Naive thymus-derived CD4-positive, alpha-beta T cell (primary cell): ENCODE measurements around the gene MRPS12. TPM values are rescaled to one million over a fixed set of nuclear protein-coding genes. Genes with fewer than 3 reads are reported as not detected.

Experiments used
- ATAC-seq: fragments of 150-1000 bp; cut with Tn5 transposase; 2 replicates; pipeline ENCODE4 v1.10.0; 2021; ENCODE audit warnings: mild to moderate bottlenecking, moderate library complexity
- CTCF ChIA-PET: fragments of 350-600 bp; sonication (Branson Sonifier 250); formaldehyde crosslinking; loops from one replicate; lab custom pipeline; 2021; ENCODE audit warnings: antibody characterized with exemption; lab: Charles Lee
- POLR2A ChIA-PET: fragments of 350-600 bp; sonication (Branson Sonifier 250); formaldehyde crosslinking; loops from one replicate; lab custom pipeline; 2021; ENCODE audit warnings: antibody characterized with exemption, inconsistent platforms; lab: Charles Lee
- DNase-seq, 9 donors: peaks; one replicate each; pipeline versions ENCODE4 v3.0.0 to v3.0.0-alpha.2; 2020 to 2022; ENCODE audit warnings: mixed read lengths in 1 of 9
- H3K27ac ChIP-seq: one replicate; pipeline ENCODE4 v1.7.0; 2013; ENCODE audit warnings: mild to moderate bottlenecking, low read depth, low read length, moderate library complexity
- H3K27me3 ChIP-seq, 2 donors: one replicate each; pipeline ENCODE4 v1.7.0; 2013; ENCODE audit warnings: low read length in 2 of 2, mild to moderate bottlenecking in 2 of 2, moderate library complexity in 2 of 2; ENCODE audit not compliant: control insufficient read depth in 2 of 2, insufficient read depth in 2 of 2
- H3K36me3 ChIP-seq, 3 experiments: 1 replicate in 2 of 3; 2 replicates in 1 of 3; pipeline ENCODE4 v1.7.0; 2013; ENCODE audit warnings: low read length in 3 of 3, mild to moderate bottlenecking in 3 of 3, moderate library complexity in 1 of 3; ENCODE audit not compliant: insufficient read depth in 3 of 3, control insufficient read depth in 2 of 3
- H3K4me1 ChIP-seq, 2 donors: one replicate each; pipeline ENCODE4 v1.7.0; 2013; ENCODE audit warnings: low read length in 2 of 2, mild to moderate bottlenecking in 2 of 2, moderate library complexity in 1 of 2; ENCODE audit not compliant: control insufficient read depth in 2 of 2, insufficient read depth in 2 of 2
- H3K4me3 ChIP-seq: 2 replicates; pipeline ENCODE4 v1.7.0; 2013; ENCODE audit warnings: mild to moderate bottlenecking, low read length
- H3K9me3 ChIP-seq, 3 experiments: 1 replicate in 2 of 3; 2 replicates in 1 of 3; pipeline ENCODE4 v1.7.0; 2013; ENCODE audit warnings: low read length in 3 of 3; ENCODE audit not compliant: control insufficient read depth in 2 of 3
- H3K27ac Mint-ChIP-seq, 9 donors: one replicate each; pipeline ENCODE4 v1.8.0; 2020 to 2022; ENCODE audit warnings: mixed read lengths in 9 of 9, mild to moderate bottlenecking in 8 of 9, moderate library complexity in 5 of 9, inconsistent platforms in 2 of 9
- H3K27me3 Mint-ChIP-seq, 5 donors: one replicate each; pipeline ENCODE4 v1.8.0; 2021 to 2022; ENCODE audit warnings: mixed read lengths in 5 of 5, mild to moderate bottlenecking in 1 of 5
- H3K36me3 Mint-ChIP-seq, 5 donors: one replicate each; pipeline ENCODE4 v1.8.0; 2020 to 2022; ENCODE audit warnings: mixed read lengths in 5 of 5, mild to moderate bottlenecking in 3 of 5, inconsistent platforms in 1 of 5
- H3K4me1 Mint-ChIP-seq, 7 donors: one replicate each; pipeline ENCODE4 v1.8.0; 2020 to 2022; ENCODE audit warnings: mixed read lengths in 7 of 7, mild to moderate bottlenecking in 3 of 7, inconsistent platforms in 1 of 7
- H3K4me3 Mint-ChIP-seq, 10 donors: one replicate each; pipeline ENCODE4 v1.8.0; 2020 to 2022; ENCODE audit warnings: mild to moderate bottlenecking in 10 of 10, mixed read lengths in 10 of 10, moderate library complexity in 6 of 10, inconsistent platforms in 2 of 10
- H3K9me3 Mint-ChIP-seq, 11 donors: one replicate each; pipeline ENCODE4 v1.8.0; 2020 to 2022; ENCODE audit warnings: mixed read lengths in 11 of 11, mild to moderate bottlenecking in 4 of 11, inconsistent platforms in 1 of 11, moderate library complexity in 1 of 11
- intact Hi-C, 2 donors: fragments of 100-400 bp; cut with micrococcal nuclease; formaldehyde crosslinking; loops; one replicate each; pipeline ENCODE4 v1.15.1; 2023
- polyA plus RNA-seq, 2 donors: library from polyadenylated mRNA; unstranded; fragments of 300-500 nt; fragmentation: Illumina TruSeq; gene quantifications; one replicate each; pipeline ENCODE4 v1.2.3, GENCODE V29; 2021
- total RNA-seq, 6 experiments: library from RNA in 5 of 6; stranded (reverse) in 5 of 6; gene quantifications; 1 replicate in 5 of 6; 2 replicates in 1 of 6; pipeline ENCODE4 v1.2.3 and lab custom pipeline; 2021 to 2026

The MRPS12 gene
- total and polyA plus RNA-seq, 7 experiments from 2014 or later = 14.0 to 93.4 (median 23.3) TPM

DNA sequence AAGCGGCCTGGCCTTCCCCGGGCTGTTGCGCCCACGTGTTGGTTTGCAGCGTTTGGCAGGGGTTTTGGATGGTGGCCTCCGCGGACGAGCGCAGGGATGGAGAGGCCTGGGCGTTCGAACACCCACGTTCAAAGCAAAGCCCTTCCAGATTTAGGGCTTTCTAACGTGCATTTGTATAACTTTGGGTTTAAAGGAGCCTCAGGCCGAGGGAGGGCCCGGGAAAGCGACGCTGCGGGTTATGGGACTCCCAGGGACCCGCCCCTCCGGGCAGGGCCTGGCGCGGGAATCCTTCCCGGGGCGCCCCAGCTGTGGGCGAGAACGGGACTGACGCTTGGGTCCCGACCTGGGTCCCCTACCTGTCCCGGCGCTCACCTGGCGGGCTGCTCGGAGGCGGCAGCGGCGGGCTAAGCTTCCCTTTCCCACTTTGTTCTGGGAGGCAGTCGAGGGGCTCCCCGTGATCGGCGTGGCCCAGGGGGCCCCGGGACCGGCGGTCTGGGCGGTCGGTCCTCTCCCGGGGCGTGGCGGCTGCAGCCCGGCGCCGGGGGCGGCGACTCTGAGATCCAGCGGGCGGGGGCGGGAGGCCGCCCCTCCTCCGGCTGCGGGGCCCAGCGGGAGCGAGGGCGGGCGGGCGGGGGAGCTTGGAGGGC is 44.6 kb downstream of the MRPS12 start, which contains the start of gene FBXO17:
TSS of gene FBXO17 (minus strand) at position 529 of the 647 bp plus-strand sequence. CDS start 25,423 bp downstream, outside the sequence.
- peak in 2 of 9 donors; percentile 7 to 22 for DNase-seq
- Histone ChIP-seq H3K27me3 (no peaks in the 10 kb centered on the region), H3K36me3 (no peaks in the 10 kb centered on the region), H3K27ac (no peak within 1 kb of the TSS), H3K4me3 (no peak within 1 kb of the TSS), H3K9me3 (no peaks in the 10 kb centered on the region), H3K4me1 (no peaks in the 10 kb centered on the region)
- Mint-ChIP-seq H3K4me1 (peaks cover 6 to 24% (median 12%) of the 10 kb centered on the region in 7 donors), H3K36me3 (peaks cover 0 to 7% (median 0%) of the 10 kb centered on the region in 5 donors), H3K4me3 (peak within 1 kb of the TSS in 9 of 10 donors; percentile 2 to 76 (median 52)), H3K27me3 (peaks cover 29 to 42% (median 39%) of the 10 kb centered on the region in 5 donors), H3K27ac (peak within 1 kb of the TSS in 1 of 9 donors; percentile 65), H3K9me3 (peaks cover 0 to 4% (median under 1%) of the 10 kb centered on the region in 11 donors)
- ChIA-PET POLR2A (no interaction called here), CTCF (no interaction called here)
- ATAC-seq = no peak
- intact Hi-C loops = no loop called here

DNA sequence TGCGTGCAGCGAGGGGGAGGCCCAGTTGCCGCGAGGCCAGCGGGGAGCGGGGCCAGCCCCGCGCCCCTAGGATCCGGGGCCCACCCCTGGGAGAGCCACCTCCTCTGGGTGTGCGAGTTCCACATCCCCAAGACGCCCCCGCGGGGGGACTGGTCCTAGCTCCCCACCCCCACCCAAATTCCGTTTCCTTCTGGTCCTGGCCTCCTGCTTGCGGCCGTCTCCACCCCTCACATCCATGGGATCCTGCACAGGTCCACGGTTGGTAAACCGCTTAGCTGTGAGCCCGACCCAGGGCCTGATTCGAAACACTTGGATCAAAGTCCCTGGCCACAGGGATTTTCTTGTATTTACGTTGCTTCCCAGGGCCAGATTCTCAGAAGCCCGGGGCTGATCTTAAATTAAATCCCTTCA is 45.1 kb downstream of the MRPS12 start:
- no peaks in the 10 kb centered on the region for H3K9me3 ChIP-seq
- H3K27ac ChIP-seq = no peak overlapping the region
- no peak overlapping the region for H3K27ac Mint-ChIP-seq
- ATAC-seq (no peak), DNase-seq (no peak)
- H3K4me1 Mint-ChIP-seq = peaks cover 6 to 24% (median 12%) of the 10 kb centered on the region in 7 donors
- H3K27me3 Mint-ChIP-seq = peaks cover 29 to 42% (median 38%) of the 10 kb centered on the region in 5 donors
- H3K36me3 ChIP-seq = no peaks in the 10 kb centered on the region
- H3K27me3 ChIP-seq = no peaks in the 10 kb centered on the region
- peak overlapping the region in 8 of 10 donors; percentile 21 to 76 (median 51) for H3K4me3 Mint-ChIP-seq
- intact Hi-C loops = no loop called here
- H3K4me3 ChIP-seq = no peak overlapping the region
- peaks cover 0 to 7% (median 0%) of the 10 kb centered on the region in 5 donors for H3K36me3 Mint-ChIP-seq
- ChIA-PET CTCF (no interaction called here), POLR2A (no interaction called here)
- peaks cover 0 to 8% (median 4%) of the 10 kb centered on the region in 11 donors for H3K9me3 Mint-ChIP-seq
- H3K4me1 ChIP-seq = no peaks in the 10 kb centered on the region

DNA sequence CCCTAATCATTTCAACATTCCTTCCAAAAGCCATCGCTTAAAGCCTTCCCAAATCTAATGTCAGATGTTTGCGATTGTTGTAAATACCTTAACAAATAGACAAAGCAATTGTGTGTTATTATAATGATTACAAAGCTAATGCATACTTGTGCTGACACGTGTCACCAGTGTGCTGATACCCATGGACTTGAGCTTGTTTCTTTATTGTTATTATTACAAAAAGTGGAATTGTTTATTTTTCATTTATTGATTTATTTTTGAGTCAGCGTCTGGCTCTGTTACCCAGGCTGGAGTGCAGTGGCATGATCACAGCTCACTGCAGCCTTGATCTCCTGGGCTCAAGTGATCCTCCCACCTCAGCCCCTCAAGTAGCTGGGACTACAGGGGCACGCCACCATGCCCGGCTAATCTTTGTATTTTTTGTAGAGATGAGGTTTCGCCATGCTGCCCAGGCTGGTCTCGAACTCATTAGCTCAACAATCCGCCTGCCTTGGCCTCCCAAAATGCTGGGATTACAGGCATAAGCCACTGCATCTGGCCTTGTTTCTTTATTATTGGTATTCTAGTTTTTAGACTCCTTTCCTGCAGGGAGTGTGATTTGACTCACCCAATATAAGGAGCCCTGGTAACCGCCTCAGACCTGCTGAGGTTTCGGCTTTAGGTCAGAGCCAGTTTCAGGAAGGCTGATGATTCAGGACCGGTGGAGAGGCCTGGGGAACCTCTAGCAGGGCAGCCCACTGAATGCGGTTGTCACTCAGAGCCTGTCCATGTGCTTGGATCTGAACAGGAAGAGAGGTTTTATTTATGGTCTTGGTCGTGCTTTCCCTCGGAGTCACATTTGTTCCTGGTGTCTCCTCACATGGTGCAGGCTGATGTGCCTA is 46.9 kb downstream of the MRPS12 start:
- Mint-ChIP-seq H3K27me3 (peaks cover 26 to 47% (median 38%) of the 10 kb centered on the region in 5 donors), H3K9me3 (peaks cover 0 to 10% (median 4%) of the 10 kb centered on the region in 11 donors), H3K4me1 (peaks cover 6 to 24% (median 12%) of the 10 kb centered on the region in 7 donors), H3K36me3 (peaks cover 0 to 7% (median 0%) of the 10 kb centered on the region in 5 donors), H3K4me3 (no peak overlapping the region), H3K27ac (no peak overlapping the region)
- intact Hi-C loops = no loop called here
- POLR2A ChIA-PET = interaction anchor here (0.6 kb wide), 1 partner anchor 111 kb away, joined by 3 read pairs; no protein-coding TSS in a partner anchor
- Histone ChIP-seq H3K36me3 (no peaks in the 10 kb centered on the region), H3K4me1 (no peaks in the 10 kb centered on the region), H3K9me3 (no peaks in the 10 kb centered on the region), H3K27ac (no peak overlapping the region), H3K27me3 (no peaks in the 10 kb centered on the region), H3K4me3 (no peak overlapping the region)
- CTCF ChIA-PET = no interaction called here
- DNase-seq = peak in 1 of 9 donors; percentile 61
- ATAC-seq = no peak

DNA sequence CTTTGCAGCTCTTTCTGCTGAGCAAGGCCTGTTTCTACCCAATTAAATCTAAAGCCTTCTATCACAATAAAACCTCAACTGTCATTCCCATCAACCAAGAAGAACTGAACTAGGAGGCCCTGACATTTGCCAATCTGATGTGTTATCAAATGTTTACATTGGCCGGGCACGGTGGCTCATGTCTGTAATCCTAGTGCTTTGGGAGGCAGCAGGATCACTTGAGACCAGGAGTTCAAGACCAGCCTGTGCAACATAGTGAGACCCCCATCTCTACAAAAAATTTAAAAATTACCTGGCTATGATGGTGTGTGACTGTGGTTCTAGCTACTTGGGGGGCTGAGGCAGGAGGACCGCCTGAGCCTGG is 47.6 kb downstream of the MRPS12 start:
- intact Hi-C loops = no loop called here
- Histone ChIP-seq H3K36me3 (no peaks in the 10 kb centered on the region), H3K4me3 (no peak overlapping the region), H3K27ac (no peak overlapping the region), H3K27me3 (no peaks in the 10 kb centered on the region), H3K4me1 (no peaks in the 10 kb centered on the region), H3K9me3 (no peaks in the 10 kb centered on the region)
- Mint-ChIP-seq H3K4me3 (no peak overlapping the region), H3K27ac (no peak overlapping the region), H3K9me3 (peaks cover 0 to 10% (median 4%) of the 10 kb centered on the region in 11 donors), H3K27me3 (peaks cover 24 to 47% (median 38%) of the 10 kb centered on the region in 5 donors), H3K4me1 (peaks cover 6 to 24% (median 12%) of the 10 kb centered on the region in 7 donors), H3K36me3 (peaks cover 0 to 7% (median 0%) of the 10 kb centered on the region in 5 donors)
- ChIA-PET CTCF (no interaction called here), POLR2A (no interaction called here)
- ATAC-seq (no peak), DNase-seq (no peak)

DNA sequence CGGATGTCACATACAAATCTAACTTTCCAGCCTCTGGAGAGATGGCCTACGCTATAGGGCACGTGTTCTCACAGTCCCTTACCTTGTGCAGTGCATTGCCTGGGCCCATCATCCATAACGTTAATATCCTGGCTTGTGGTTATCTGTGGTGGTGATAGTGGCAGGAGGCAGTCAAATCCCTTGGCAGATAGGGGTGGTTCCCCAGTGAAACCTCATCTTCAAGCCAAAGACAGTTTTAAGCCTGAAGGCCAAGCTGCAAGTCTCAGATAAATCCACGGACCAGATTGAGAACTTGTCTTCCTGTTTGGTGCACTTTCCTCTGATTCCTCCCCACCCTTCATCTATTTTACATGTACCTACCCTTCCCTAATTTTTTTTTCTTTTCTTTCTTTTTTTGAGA is 49.1 kb downstream of the MRPS12 start:
- H3K36me3 Mint-ChIP-seq = peaks cover 0 to 2% (median 0%) of the 10 kb centered on the region in 5 donors
- CTCF ChIA-PET = no interaction called here
- peaks cover 16 to 39% (median 31%) of the 10 kb centered on the region in 5 donors for H3K27me3 Mint-ChIP-seq
- no peaks in the 10 kb centered on the region for H3K4me1 ChIP-seq
- POLR2A ChIA-PET = no interaction called here
- ATAC-seq (no peak), DNase-seq (no peak)
- no peak overlapping the region for H3K27ac Mint-ChIP-seq
- intact Hi-C loops = no loop called here
- no peak overlapping the region for H3K4me3 ChIP-seq
- H3K27me3 ChIP-seq = no peaks in the 10 kb centered on the region
- no peak overlapping the region for H3K27ac ChIP-seq
- no peak overlapping the region for H3K4me3 Mint-ChIP-seq
- H3K9me3 ChIP-seq = no peaks in the 10 kb centered on the region
- H3K36me3 ChIP-seq = no peaks in the 10 kb centered on the region
- peaks cover 0 to 12% (median 4%) of the 10 kb centered on the region in 11 donors for H3K9me3 Mint-ChIP-seq
- peaks cover 4 to 24% (median 9%) of the 10 kb centered on the region in 7 donors for H3K4me1 Mint-ChIP-seq

DNA sequence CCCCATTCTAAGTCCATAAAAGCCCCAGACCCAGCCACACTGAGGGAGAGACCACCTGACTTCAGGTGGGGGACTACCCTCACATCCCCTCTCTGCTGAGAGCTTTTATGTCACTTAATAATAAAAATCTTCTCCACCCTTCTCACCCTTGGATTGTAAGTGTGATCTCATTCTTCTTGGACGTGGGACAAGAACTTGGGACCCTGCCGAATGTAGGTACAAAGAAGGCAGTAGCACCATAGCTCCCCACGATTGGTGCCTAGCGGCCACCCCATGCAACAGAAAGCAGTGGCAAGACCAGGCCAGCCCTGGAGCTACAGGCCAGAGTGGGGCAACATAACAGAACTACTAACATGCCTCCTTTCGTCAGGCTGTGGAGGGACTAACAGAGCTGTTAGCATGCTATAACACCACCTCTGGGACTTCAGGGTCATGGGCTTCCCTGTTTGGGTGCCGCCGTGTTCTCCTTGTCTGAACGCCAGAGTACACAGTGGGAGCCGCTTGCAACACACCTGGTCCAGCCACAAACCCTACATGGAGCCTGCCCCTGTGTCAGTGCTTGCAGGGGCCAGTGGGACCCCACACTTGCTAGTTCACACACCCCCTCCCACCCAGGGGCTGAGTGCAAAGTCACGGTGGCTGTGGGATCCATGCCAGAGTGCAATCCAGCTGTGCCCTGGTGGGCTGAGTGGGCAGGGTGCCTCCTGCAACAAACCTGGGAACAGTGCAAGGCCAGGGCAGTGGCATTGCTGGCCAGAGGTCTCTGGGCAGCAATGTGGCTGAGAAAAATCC is 50.0 kb downstream of the MRPS12 start:
- Mint-ChIP-seq H3K9me3 (peaks cover 0 to 20% (median 7%) of the 10 kb centered on the region in 11 donors), H3K4me3 (no peak overlapping the region), H3K4me1 (peaks cover 0 to 22% (median 5%) of the 10 kb centered on the region in 7 donors), H3K36me3 (no peaks in the 10 kb centered on the region), H3K27ac (no peak overlapping the region), H3K27me3 (peaks cover 12 to 34% (median 27%) of the 10 kb centered on the region in 5 donors)
- ATAC-seq = no peak
- H3K4me3 ChIP-seq = no peak overlapping the region
- H3K27me3 ChIP-seq = no peaks in the 10 kb centered on the region
- peaks cover 0 to 7% (median 0%) of the 10 kb centered on the region in 3 experiments for H3K9me3 ChIP-seq
- no peak for DNase-seq
- POLR2A ChIA-PET = no interaction called here
- no peaks in the 10 kb centered on the region for H3K36me3 ChIP-seq
- intact Hi-C loops = no loop called here
- no peak overlapping the region for H3K27ac ChIP-seq
- CTCF ChIA-PET = no interaction called here
- H3K4me1 ChIP-seq = no peaks in the 10 kb centered on the region
